Esophagus squamous epithelium (tissue), 5 donors: ENCODE data around the gene STXBP6. TPM values are rescaled to one million over a fixed set of nuclear protein-coding genes. Genes with fewer than 3 reads are reported as not detected.

Experiments
- DNase-seq: peaks from one replicate; lab custom pipeline; 2025; lab: John Stamatoyannopoulos, UW
- H3K27ac ChIP-seq, 4 donors: fragments of 200-600 bp; sonication (generic); one replicate each; pipeline ENCODE4 v1.5.1; 2016 to 2019; ENCODE audit warnings: mild to moderate bottlenecking in 1 of 4
- H3K27me3 ChIP-seq, 4 donors: fragments of 200-600 bp; sonication (generic); 1 replicate in 3 of 4; 2 replicates in 1 of 4; pipeline versions ENCODE4 v1.5.1 to v1.6.0; 2017 to 2021; ENCODE audit warnings: antibody characterized with exemption in 1 of 4
- H3K36me3 ChIP-seq, 3 donors: fragments of 200-600 bp; sonication (generic); one replicate each; pipeline ENCODE4 v1.5.1; 2016 to 2019
- H3K4me1 ChIP-seq, 3 donors: fragments of 200-600 bp; sonication (generic); one replicate each; pipeline ENCODE4 v1.5.1; 2017 to 2019
- H3K4me3 ChIP-seq, 4 donors: fragments of 200-600 bp; sonication (generic); 1 replicate in 3 of 4; 2 replicates in 1 of 4; pipeline ENCODE4 v1.5.1; 2016 to 2019; ENCODE audit warnings: mild to moderate bottlenecking in 2 of 4, moderate library complexity in 1 of 4
- H3K9me3 ChIP-seq, 3 donors: fragments of 200-600 bp; sonication (generic); one replicate each; pipeline ENCODE4 v1.5.1; 2016 to 2019
- CTCF ChIP-seq, 6 experiments: fragments of 450-650 bp in 4 of 6; fragments of 200-600 bp in 2 of 6; sonication (generic) in 2 of 6; IDR thresholded peaks; one replicate each; pipeline ENCODE4 v1.5.1; 2016 to 2019; ENCODE audit warnings: antibody characterized with exemption in 6 of 6, mild to moderate bottlenecking in 4 of 6, moderate library complexity in 4 of 6
- POLR2A ChIP-seq, 4 donors: fragments of 450-650 bp; IDR thresholded peaks; one replicate each; pipeline ENCODE4 v1.6.1; 2017; ENCODE audit warnings: antibody characterized with exemption in 4 of 4, mild to moderate bottlenecking in 4 of 4, moderate library complexity in 3 of 4
- WGBS, 2 donors: methylation state at CpG; one replicate each; pipeline ENCODE4 v1.1.5; 2018; 5-methylcytosine and 5-hydroxymethylcytosine counted together
- intact Hi-C: fragments of 100-400 bp; cut with DNase I; formaldehyde crosslinking; loops from one replicate; pipeline ENCODE4 v1.15.0; 2022
- total RNA-seq, 4 donors: library from RNA; depleted of rRNA; stranded (reverse); fragments of >200 nt; gene quantifications; one replicate each; pipeline ENCODE4 v1.1.0, GENCODE V29; 2016
- donor health status: DM: yes; HTN: yes; CAD: no.

STXBP6 gene
- total RNA-seq, 4 donors from 2014 or later = 1.2 to 9.7 (median 2.8) TPM

GRCh38 chr14:24976602-24977001 is 73.3 kb downstream of the STXBP6 start:
- H3K36me3 ChIP-seq = no peaks in the 10 kb centered on the region

GRCh38 chr14:24975393-24975792 is 74.6 kb downstream of the STXBP6 start:
- Histone ChIP-seq H3K36me3 (no peaks in the 10 kb centered on the region), H3K27ac (peak overlapping the region in 3 of 4 donors; percentile 0 to 17 (median 5)), H3K4me1 (peaks cover 0 to 19% (median 0%) of the 10 kb centered on the region in 3 donors), H3K4me3 (no peak overlapping the region), H3K27me3 (no peaks in the 10 kb centered on the region), H3K9me3 (no peaks in the 10 kb centered on the region)
- 67 to 69% methylated on average over 2 of the region's 2 CpGs for WGBS, 2 donors
- no peak for DNase-seq
- intact Hi-C loops = no loop called here
- no peak for TF ChIP-seq CTCF (IDR thresholded peaks at IDR 0.05)
- TF ChIP-seq POLR2A (IDR thresholded peaks at IDR 0.05) = no peak

More at GRCh38 chr14:24976602-24977001, 73.3 kb downstream of the STXBP6 start:
- TF ChIP-seq POLR2A (IDR thresholded peaks at IDR 0.05) (no peak), CTCF (IDR thresholded peaks at IDR 0.05) (no peak)
- H3K4me3 ChIP-seq = no peak overlapping the region
- H3K9me3 ChIP-seq = no peaks in the 10 kb centered on the region
- DNase-seq = no peak
- H3K4me1 ChIP-seq = peaks cover 0 to 16% (median 0%) of the 10 kb centered on the region in 3 donors
- 100% methylated on average over 2 to 3 of the region's 3 CpGs for WGBS, 2 donors
- no peak overlapping the region for H3K27ac ChIP-seq
- no peaks in the 10 kb centered on the region for H3K27me3 ChIP-seq
- intact Hi-C loops = no loop called here

DNA sequence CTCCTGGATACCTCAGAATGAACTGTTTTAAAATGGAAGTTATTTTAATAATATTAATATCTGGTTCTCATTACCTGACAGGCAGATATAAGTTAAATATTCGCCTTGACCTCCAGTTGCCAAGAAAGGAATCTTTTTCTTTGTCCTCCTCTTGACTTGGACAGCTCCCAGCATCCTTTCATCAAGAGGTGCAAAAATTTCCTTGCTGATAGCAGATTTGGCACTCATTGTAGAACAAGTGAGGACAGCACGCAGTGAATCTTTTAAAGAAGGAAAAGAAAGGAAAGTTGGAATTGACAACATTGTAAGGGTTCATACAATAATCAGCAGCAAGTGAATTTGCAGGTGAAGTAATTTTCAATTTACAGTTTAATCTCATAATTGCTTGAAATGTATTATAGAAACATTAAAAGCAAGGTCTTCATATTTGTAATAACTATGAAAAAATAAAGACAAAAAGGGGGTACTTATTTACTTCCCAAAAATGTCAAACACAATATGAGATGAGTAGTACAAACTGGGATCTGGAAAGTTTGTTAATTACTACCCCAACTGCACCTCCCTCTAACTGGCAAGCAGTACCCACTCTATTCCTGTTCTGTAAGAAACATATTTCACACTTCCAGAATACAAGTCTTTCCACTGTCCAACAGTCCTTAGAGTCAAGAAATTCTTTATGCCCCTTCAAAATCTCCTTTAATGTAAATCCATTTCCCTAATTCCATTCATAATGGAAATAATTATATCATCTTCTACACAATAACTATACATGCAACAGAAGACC is 75.2 kb downstream of the STXBP6 start:
- TF ChIP-seq CTCF (IDR thresholded peaks at IDR 0.05) (no peak), POLR2A (IDR thresholded peaks at IDR 0.05) (no peak)
- H3K27me3 ChIP-seq = no peaks in the 10 kb centered on the region
- no peak for DNase-seq
- intact Hi-C loops = no loop called here
- peak overlapping the region in 3 of 4 donors; percentile 4 to 49 (median 5) for H3K27ac ChIP-seq
- no peaks in the 10 kb centered on the region for H3K36me3 ChIP-seq
- no peak overlapping the region for H3K4me3 ChIP-seq
- peaks cover 0 to 19% (median 0%) of the 10 kb centered on the region in 3 donors for H3K4me1 ChIP-seq
- WGBS, 2 donors = 40 to 45% methylated on average over 2 of the region's 2 CpGs
- H3K9me3 ChIP-seq = no peaks in the 10 kb centered on the region

DNA sequence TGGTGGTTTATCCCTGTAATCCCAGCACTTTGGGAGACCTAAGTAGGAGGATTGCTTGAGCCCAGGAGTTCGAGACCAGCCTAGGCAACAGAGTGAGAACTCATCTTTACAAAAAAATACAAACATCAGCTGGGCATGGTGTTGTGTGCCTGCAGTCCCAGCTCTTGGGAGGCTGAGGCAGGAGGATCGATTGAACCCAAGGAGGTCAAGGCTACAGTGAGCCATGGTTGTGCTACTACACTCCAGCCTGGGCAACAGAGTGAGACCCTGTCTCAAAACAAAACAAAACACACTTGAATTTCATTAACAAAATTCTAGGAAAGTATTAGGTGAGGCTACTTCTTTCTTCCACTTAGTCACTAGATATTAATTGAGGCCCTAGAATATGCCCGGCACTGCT is 77.1 kb downstream of the STXBP6 start:
- Histone ChIP-seq H3K27me3 (no peaks in the 10 kb centered on the region), H3K27ac (no peak overlapping the region), H3K9me3 (no peaks in the 10 kb centered on the region), H3K4me3 (no peak overlapping the region), H3K36me3 (no peaks in the 10 kb centered on the region), H3K4me1 (peaks cover 0 to 19% (median 0%) of the 10 kb centered on the region in 3 donors)
- TF ChIP-seq CTCF (IDR thresholded peaks at IDR 0.05) = no peak
- TF ChIP-seq POLR2A (IDR thresholded peaks at IDR 0.05) = no peak
- no peak for DNase-seq
- intact Hi-C loops = no loop called here
- 80 to 88% methylated on average over 3 of the region's 3 CpGs for WGBS, 2 donors

GRCh38 chr14:24971255-24971654 is 78.7 kb downstream of the STXBP6 start:
- no peaks in the 10 kb centered on the region for H3K9me3 ChIP-seq
- no peak for DNase-seq
- H3K27me3 ChIP-seq = no peaks in the 10 kb centered on the region
- H3K4me1 ChIP-seq = peaks cover 0 to 30% (median 5%) of the 10 kb centered on the region in 3 donors
- TF ChIP-seq CTCF (IDR thresholded peaks at IDR 0.05) (no peak), POLR2A (IDR thresholded peaks at IDR 0.05) (no peak)
- H3K4me3 ChIP-seq = no peak overlapping the region
- H3K36me3 ChIP-seq = no peaks in the 10 kb centered on the region
- intact Hi-C loops = no loop called here
- peak overlapping the region in 1 of 4 donors; percentile 10 for H3K27ac ChIP-seq
